NCI-H1105 treated with DMSO at 0.1 percent for 48 hours (cell line): ENCODE results near the gene LRRFIP1.
"Not testable (repeated sequence)": the region's sequence is repeated elsewhere in the genome, so short reads cannot be mapped to it uniquely, and the experiment has no call there.

Source experiments
- DNase-seq: peaks from one replicate; lab custom pipeline; 2025; lab: John Stamatoyannopoulos, UW

The LRRFIP1 gene

DNA sequence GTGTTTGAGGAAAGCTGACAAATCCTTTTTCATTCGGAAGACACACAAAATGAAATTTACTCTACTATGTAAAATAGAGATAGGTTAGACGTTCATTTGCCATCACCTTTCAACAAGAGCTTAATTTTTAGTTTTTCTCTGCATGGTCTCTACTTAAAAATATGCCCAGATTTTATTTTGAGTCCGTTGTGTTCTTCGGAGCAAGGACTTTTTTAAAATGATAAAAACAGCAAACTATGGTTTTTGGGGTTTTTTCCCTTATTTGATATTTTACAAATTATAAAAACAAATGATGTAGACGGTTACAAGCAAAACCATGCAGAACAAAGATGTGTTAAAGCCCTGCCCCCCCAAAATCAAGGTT, 117.8 kb downstream of the LRRFIP1 start:
- DNase-seq, result no peak

DNA sequence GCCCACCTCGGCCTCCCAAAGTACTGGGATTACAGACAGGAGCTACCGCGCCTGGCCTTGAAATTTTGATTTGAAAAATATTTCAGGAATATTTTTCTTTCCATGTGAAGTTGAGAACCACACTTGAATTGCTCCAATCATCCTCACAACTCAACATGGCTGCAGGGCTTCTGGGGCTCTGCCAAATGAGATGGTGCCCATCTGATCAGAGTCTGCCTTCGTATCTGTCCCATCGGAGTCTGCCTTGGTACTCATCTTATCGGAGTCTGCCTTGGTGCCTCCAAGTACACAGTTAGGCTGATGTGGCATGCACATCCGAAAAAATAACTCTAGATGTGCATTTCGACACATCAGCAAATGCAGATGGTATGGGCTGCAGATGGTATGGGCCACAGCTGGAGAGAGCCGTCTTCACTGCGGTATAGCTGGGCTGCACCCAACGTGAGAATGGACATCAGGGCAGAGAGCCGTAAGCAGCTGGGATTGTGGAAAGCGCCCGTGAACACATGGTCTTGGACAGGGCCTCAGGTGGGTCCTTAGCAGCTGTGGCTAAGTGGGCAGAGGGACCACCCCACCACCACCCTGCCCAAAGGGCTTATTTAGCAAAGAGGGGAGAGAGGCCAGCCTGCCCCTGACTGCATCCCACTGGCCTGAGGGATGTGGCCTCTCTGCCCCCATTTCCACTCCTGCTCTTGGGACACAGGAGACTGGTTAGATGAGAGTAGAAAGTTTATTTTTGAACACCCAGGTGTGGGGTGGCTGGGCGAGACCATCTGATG, 119.1 kb downstream of the LRRFIP1 start:
- DNase-seq, result no peak

GRCh38 chr2:237747189-237747588, 119.8 kb downstream of the LRRFIP1 start:
- DNase-seq, result no peak

DNA sequence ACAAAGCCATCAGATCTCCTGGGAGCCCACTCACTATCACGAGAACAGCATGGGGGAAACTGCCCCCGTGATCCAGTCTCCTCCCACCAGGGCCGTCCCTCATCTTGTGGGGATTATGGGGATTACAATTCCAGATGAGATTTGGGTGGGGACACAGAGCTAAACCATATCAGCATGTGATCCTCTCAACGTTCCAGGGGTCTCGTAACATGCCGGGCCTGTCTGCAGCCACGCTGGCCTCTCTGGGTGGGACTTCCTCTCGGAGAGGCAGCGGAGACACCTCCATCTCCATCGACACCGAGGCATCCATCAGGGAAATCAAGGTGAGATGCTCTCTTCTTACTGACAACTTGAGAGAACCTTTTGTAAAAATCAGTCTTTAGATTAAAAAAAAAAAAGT, 121.6 kb downstream of the LRRFIP1 start:
- DNase-seq, result no peak

DNA sequence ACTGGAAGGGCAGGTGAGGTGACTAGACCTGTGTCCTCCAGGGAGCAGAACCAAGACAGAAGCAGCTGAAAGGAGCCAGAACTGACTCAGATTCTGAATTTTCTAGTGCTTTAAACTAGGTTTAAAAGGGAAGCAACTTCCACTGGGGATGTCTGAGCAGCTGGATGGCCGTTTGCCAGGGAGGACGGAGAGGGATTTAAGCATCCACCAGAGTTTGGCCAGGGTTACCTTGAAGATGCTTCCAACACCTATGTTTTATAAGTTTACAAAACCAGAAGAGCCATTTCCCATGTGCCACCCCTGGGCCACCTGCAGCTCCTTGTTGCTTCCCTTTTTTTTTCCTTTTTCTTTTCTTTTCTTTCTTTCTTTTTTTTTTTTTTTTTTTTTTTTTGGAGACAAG, 122.6 kb downstream of the LRRFIP1 start:
- no peak for DNase-seq

DNA sequence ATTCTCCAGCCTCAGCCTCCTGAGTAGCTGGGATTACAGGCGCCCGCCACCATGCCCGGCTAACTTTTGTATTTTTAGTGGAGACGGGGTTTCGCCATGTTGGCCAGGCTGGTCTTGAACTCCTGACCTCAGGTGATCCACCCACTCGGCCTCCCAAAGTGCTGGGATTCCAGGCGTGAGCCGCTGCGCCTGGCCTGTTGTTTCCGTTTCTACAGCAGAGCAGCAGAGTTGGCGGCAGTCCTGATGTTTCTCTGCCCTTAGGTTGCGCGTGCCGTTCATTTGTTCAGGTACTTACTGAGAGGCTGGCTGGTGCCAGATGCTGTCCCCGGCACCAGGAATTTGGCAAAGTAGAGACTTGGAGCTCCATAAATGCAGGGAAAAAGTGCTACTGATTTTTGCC, 123.1 kb downstream of the LRRFIP1 start:
- not testable (repeated sequence) for DNase-seq

DNA sequence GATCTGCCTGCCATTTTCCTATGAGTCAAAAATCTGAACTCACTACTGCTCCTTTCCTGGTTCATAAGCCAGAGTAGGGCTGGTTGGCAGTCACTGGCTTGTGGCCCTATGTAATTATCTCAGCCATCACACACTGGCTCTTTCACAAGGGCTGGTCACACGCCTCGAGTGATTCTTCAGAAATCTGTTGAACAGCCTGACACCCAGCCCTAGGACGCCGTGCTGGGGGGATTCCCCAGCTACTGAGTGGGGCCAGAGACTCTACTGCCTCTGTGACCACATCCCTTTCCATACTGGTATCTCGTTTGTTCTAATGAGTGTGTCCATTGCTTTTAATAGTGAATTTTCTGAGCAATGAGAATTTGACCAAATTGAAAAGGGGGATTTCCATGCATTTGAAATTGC, 125.4 kb downstream of the LRRFIP1 start:
- DNase-seq, result no peak

DNA sequence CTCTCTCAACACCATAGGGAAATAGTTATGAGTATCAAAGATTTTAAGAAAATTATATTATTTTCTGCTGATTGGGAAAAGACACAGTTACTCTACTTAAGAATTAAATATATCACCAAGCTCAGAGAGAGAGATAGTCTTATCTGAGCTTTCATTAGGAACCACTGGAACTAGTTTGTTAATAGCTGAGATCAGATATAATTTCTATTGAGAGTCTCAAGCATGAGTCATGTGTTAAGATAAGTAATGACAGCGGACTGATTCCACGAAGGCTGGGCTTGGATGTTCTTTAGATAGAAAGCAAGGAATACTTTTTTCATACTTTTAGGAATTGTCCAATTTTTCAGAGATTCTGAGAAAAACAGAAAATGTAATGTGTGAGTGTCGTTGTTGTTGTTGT, 126.8 kb downstream of the LRRFIP1 start:
- no peak for DNase-seq

DNA sequence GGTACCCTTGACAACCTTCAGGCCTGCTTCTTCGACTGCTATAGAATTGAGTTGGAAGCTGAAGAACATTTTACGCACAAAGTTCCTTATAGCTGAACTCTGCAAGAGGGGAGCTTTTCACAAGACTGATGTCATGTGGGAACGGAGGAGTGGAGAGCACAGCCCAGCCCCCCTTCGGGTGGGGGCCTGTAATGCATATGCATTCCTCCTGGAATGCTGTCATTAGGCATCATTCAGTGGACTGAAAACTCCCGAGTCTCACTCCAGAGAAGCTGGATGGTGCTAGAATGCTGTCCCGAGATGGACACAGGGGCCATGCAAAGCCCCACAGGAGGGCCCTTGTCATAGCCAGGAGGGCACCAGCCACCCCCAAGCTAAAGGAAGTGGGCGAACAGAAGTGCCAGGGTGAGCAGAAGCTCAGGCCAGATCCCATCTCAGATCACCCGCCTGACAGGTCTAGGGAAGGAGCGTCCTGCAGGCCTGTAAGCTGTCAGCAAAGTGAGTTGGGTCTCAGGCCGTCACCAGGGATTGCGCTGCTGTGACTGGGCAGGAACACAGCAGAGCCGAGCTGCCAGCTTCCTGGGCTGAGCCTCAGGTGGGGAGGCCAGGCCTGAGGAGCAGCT, 127.3 kb downstream of the LRRFIP1 start:
- DNase-seq, result no peak

DNA sequence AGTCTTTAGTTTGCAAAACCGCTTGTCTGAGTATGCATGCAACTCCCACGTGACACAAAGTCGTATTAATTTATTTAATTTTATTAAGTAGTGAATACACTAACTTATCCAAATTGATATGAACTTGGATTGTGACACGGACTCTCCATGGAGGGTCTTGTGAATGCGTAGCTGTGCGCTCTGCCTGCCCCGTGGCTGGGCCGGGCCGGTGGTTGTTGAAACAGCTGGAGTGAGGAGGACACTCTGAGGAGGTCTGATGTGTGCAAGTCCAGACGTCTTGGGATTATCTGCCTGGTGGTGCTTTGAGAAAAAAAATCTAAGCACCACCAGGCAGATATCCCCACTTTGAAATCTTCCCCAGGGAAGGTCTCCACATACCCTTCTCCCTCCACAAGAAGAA, 130.2 kb downstream of the LRRFIP1 start:
- no peak for DNase-seq

DNA sequence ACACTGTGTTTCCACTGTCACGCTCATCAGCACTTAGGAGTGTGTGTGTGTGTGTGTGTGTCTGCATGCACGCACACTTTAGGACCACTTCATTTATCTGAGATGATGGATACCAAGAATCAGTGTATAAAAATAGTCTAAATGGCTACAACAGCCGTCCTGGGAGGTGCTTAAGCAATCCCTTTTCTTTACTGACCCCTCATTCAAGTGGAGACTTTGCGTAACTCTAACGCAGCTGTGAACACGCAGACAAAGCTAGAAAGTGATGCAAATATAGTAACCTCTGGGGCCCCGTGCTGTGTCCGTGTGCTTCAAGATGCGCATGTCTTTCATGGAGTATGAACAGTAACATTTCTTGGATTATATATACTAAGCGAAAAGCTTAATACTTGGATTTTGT, 130.8 kb downstream of the LRRFIP1 start:
- DNase-seq, result no peak

GRCh38 chr2:237759176-237759575, 131.8 kb downstream of the LRRFIP1 start:
- no peak for DNase-seq

DNA sequence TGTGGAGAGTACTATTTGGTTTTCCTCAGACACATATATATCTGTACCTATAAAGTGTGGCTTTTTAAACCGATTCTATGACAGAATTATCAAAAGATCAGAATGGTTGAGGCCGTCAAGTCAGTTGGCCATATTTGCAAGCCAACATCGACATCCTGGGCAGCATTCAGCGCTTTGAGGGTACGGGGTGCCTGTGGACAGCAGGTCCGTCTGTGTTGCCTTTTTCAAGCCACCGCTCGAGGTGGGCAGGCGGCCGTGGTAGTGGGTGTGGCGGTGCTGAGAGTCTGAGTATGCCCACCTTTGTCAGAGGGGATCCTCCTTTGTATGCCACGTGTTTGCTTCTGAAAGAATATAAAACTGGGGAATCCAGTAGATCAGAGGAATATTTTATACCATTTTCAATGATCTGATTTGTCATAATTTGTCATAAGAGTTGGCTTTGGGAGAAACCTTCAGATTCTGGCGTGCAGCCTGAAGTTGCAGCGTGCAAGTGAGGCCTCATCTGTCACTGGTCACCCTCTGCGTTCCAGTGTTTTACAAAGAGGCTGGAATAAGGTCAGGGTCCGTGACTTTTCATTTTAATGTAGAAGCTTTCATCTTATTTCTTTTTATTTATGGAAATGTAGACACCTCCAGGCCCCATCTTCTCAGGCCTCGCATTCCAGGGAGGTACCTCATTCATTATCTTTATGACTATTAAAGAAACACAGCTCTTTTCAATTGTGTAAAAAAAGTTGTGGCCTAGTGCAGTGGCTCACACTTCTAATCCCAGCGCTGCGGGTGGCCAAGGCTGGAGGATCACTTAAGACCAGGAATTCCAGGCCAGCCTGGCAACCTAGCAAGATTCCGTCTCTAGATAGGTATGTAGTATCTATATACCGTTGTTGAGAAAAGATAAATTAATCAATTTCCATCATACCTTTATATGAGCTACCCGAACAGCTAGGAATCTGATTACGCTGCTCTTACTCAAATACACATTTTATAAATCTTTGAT, 133.4 kb downstream of the LRRFIP1 start:
- DNase-seq, result no peak

DNA sequence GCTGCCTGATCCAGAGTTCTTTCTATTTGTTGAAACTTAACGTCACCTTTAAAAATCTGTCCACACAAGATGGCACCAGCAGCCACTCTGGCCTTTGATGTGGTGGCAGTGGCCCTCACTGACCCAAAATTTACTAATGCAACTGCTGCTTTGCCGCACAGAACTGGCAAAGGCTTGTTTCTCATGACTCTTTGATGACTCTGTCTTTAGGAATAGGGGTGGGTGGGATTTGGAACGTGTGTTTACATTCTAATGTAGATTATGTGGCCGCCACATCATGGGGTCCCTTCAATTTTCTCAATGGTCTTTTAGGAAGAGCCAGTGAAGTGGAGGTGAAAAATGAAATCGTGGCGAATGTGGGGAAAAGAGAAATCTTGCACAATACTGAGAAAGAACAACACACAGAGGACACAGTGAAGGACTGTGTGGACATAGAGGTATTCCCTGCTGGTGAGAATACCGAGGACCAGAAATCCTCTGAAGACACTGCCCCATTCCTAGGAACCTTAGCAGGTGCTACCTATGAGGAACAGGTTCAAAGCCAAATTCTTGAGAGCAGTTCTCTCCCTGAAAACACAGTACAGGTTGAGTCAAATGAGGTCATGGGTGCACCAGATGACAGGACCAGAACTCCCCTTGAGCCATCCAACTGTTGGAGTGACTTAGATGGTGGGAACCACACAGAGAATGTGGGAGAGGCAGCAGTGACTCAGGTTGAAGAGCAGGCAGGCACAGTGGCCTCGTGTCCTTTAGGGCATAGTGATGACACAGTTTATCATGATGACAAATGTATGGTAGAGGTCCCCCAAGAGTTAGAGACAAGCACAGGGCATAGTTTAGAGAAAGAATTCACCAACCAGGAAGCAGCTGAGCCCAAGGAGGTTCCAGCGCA, 135.2 kb downstream of the LRRFIP1 start:
- not testable (repeated sequence) for DNase-seq

GRCh38 chr2:237763812-237764211, 136.4 kb downstream of the LRRFIP1 start:
- DNase-seq, result no peak

DNA sequence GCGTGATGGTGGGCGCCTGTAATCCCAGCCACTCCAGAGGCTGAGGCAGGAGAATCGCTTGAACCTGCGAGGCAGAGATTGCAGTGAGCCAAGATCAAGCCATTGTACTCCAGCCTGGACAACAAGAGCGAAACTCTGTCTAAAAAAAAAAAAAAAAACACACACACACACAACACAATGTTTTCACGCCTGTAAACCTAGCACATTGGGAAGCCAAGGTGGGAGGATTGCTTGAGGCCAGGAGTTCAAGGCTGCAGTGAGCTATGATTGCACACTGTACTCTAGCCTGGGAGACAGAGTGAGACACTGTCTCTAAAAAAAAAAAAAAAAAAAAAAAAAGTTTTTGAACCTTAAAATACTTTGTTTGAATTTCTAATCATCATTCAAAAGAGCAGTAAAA, 137.7 kb downstream of the LRRFIP1 start:
- DNase-seq, result not testable (repeated sequence)

GRCh38 chr2:237765875-237766274, 138.5 kb downstream of the LRRFIP1 start:
- DNase-seq, result no peak

GRCh38 chr2:237766340-237766739, 139.0 kb downstream of the LRRFIP1 start:
- no peak for DNase-seq

- no peak for DNase-seq
These were observed 145.1 kb downstream of the LRRFIP1 start for GRCh38 chr2:237772513-237772912.

DNA sequence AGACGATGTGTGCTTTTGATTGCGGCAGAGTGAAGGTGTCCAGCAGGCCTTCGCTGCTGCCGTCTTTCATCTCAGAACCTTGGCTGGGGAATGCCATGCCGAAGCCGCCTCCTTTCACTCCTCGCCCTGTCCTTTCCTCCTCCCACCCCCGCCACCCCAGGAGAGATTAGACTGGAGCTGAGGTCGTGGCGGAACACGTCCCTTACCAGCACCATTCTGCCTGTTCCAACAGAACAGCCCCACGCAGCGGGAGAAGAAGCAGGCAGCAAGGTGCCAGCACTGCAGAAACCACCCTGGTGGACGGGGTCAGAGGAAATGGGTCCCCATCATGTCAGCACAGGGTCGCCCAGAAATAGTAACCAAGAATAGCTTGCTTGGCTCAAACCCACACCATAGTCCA, 146.4 kb downstream of the LRRFIP1 start:
- DNase-seq, result no peak

DNA sequence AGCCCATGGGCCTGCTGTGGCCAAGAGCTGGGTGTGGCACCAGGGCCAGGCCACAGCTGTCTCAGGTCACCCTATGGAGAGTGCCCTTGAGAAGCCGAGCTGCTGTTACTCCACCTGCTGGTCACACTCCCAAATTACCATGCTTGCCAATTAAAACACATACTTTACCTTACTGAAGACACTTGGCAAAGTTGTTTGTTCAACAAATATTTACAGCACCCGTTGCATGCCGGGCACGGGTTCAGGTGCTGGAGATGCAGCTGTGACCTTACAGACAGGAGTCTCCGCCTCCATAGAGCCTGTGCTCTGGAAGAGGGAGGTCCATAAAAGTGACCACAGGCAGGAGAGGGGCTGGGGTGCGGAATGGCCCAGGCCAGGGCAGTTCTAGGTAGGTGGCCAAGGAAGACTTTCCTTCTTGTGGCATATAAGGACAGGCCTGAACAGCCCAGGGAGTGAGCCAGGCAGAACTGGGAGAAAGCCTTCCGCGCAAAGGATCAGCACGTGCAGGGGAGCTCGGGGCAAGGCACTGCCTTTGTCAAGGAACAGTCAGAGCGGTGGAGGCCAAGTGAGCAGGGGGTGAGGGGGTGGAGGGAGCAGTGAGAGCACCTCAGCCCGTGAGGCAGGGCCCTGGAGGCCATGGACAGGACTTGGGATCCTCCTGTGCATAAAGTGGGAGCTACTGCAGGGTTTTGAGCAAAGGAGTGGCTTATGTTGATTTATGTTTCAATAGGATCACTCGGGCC, 147.6 kb downstream of the LRRFIP1 start:
- peak; percentile 40 for DNase-seq
